ENCODE measurements around the gene TCF15.

DNA sequence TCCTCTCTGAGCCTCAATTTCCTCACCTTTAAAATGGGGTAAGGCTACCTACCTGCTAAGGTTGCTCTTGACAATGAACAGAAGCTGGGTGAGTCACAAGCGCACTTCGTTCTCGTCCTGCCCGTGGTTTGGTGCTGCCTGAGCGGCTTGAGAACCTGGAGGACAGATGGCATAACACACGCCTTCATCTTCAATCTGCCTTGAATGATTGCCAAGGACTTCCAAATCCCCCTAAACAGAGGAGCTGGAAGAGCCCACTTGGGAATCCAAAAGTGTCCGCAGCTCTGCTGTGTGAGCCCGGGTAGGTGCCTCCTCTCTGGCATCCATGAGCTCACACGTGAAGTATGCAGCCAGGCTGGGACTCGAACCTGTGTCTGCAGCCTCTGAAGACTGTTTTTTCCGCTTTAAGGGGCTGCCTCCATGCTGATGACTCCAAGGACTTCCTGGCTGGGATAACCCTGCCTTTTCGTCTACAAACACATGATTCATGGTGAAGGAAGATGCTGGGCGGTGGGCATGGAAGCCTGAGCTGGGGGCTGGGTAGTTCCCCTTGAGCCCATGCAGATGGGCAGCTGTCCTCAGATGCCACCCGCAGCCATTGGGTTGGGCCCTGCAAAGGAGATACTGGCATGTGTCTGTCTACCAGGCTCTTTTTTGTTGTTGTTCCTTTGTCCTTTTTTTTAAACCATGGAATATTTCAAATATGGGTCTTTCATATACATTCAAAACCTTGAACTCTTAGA lies 41.3 kb downstream of the TCF15 start:
- no peak for TF ChIP-seq CTCF (conservative IDR thresholded peaks at IDR 0.05; ENCODE audit: low read depth, low read length)
- TF ChIP-seq EZH2 (IDR thresholded peaks at IDR 0.05; ENCODE audit: low read length, unreplicated experiment): no peak
